GM19193 (cell line): ENCODE results near the gene ZNF219.

Source experiments
- POLR2A ChIP-seq: IDR thresholded peaks from 4 replicates; pipeline ENCODE4 v1.6.1; 2011; ENCODE audit not compliant: insufficient read depth, insufficient read length; ENCODE audit errors: extremely low read depth

Gene ZNF219

GRCh38 chr14:21054123-21054767 lies 44.2 kb downstream of the ZNF219 start:
- TF ChIP-seq POLR2A, result no peak

GRCh38 chr14:21053184-21054122 lies 45.0 kb downstream of the ZNF219 start:
- no peak for TF ChIP-seq POLR2A

GRCh38 chr14:21050597-21050996 lies 47.9 kb downstream of the ZNF219 start:
- TF ChIP-seq POLR2A, result no peak

- no peak for TF ChIP-seq POLR2A
Measured at GRCh38 chr14:21049271-21049673, 49.2 kb downstream of the ZNF219 start.

- TF ChIP-seq POLR2A, result no peak
Measured at GRCh38 chr14:21048638-21049037, 49.8 kb downstream of the ZNF219 start.

GRCh38 chr14:21047378-21047781 lies 51.1 kb downstream of the ZNF219 start:
- no peak for TF ChIP-seq POLR2A

- TF ChIP-seq POLR2A, result no peak
Measured at GRCh38 chr14:21043974-21044618, 54.4 kb downstream of the ZNF219 start.

GRCh38 chr14:21043387-21043973 lies 55.0 kb downstream of the ZNF219 start:
- TF ChIP-seq POLR2A, result no peak

- TF ChIP-seq POLR2A, result no peak
Measured at GRCh38 chr14:21042918-21043317, 55.5 kb downstream of the ZNF219 start.

GRCh38 chr14:21041676-21042433 lies 56.6 kb downstream of the ZNF219 start, which contains the start of gene RNASE7:
Gene RNASE7, plus strand, starts transcription at chr14:21042362. Its CDS starts 631 bp downstream, at chr14:21042993.
- TF ChIP-seq POLR2A, result no peak

- no peak for TF ChIP-seq POLR2A
Measured at GRCh38 chr14:21040370-21040925, 58.0 kb downstream of the ZNF219 start.
